ENCODE results near the gene MTG2. TPM values are rescaled to one million over a fixed set of nuclear protein-coding genes. Genes with fewer than 3 reads are reported as not detected.

MTG2 gene
- total RNA-seq, 6 experiments from 2014 or later: 27.0 to 45.6 (median 31.8) TPM

DNA sequence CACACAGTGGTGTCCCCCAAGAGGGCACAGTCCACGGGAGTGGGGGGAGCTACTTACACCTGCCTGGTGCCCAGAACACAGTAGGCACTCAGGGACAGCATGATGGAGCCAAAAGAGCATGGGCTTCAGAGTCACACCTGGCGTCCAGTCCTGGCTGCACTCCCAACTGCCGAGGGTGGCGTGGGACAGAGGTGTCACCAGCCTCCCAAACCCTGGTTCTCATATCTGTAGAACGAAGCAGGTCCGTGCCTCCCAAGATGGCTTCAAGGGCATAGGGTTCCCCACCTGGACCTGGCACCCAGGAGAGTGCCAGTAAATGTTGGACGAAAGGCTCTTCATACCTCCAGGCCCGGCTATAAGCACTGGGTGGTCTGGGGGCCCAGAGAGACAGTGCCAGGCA lies 28.4 kb downstream of the MTG2 start:
- intact Hi-C loops (cut with DNase I): no loop called here
- no peaks in the 10 kb centered on the region for H3K9me3 ChIP-seq
- DNase-seq (no peak), ATAC-seq (no peak)
- TF ChIP-seq, protein P1, sequence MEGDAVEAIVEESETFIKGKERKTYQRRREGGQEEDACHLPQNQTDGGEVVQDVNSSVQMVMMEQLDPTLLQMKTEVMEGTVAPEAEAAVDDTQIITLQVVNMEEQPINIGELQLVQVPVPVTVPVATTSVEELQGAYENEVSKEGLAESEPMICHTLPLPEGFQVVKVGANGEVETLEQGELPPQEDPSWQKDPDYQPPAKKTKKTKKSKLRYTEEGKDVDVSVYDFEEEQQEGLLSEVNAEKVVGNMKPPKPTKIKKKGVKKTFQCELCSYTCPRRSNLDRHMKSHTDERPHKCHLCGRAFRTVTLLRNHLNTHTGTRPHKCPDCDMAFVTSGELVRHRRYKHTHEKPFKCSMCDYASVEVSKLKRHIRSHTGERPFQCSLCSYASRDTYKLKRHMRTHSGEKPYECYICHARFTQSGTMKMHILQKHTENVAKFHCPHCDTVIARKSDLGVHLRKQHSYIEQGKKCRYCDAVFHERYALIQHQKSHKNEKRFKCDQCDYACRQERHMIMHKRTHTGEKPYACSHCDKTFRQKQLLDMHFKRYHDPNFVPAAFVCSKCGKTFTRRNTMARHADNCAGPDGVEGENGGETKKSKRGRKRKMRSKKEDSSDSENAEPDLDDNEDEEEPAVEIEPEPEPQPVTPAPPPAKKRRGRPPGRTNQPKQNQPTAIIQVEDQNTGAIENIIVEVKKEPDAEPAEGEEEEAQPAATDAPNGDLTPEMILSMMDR (IDR thresholded peaks at IDR 0.05): no peak
- TF ChIP-seq POLR2A (IDR thresholded peaks at IDR 0.05): no peak
- H3K27ac ChIP-seq: no peak overlapping the region
- no peaks in the 10 kb centered on the region for H3K36me3 ChIP-seq
- no peaks in the 10 kb centered on the region for H3K27me3 ChIP-seq
- no peak overlapping the region for H3K4me3 ChIP-seq
- WGBS (ENCODE audit: insufficient coverage, low coverage, low lambda C conversion rate, missing lambda C conversion rate): no CpG with 5 or more reads among the region's 8 CpGs
- no peaks in the 10 kb centered on the region for H3K4me1 ChIP-seq

GRCh38 chr20:62211769-62212288 lies 29.0 kb downstream of the MTG2 start:
- intact Hi-C loops (cut with DNase I): no loop called here
- no peak for ATAC-seq
- 18% methylated on average over 2 of the region's 9 CpGs for WGBS (ENCODE audit: insufficient coverage, low coverage, low lambda C conversion rate, missing lambda C conversion rate)
- no peak for TF ChIP-seq POLR2A (IDR thresholded peaks at IDR 0.05)
- TF ChIP-seq, protein P1 (IDR thresholded peaks at IDR 0.05): no peak
- DNase-seq: peak in 1 of 3 donors; percentile 35
- Histone ChIP-seq H3K9me3 (no peaks in the 10 kb centered on the region), H3K4me3 (no peak overlapping the region), H3K4me1 (no peaks in the 10 kb centered on the region), H3K36me3 (no peaks in the 10 kb centered on the region), H3K27ac (no peak overlapping the region), H3K27me3 (no peaks in the 10 kb centered on the region)

DNA sequence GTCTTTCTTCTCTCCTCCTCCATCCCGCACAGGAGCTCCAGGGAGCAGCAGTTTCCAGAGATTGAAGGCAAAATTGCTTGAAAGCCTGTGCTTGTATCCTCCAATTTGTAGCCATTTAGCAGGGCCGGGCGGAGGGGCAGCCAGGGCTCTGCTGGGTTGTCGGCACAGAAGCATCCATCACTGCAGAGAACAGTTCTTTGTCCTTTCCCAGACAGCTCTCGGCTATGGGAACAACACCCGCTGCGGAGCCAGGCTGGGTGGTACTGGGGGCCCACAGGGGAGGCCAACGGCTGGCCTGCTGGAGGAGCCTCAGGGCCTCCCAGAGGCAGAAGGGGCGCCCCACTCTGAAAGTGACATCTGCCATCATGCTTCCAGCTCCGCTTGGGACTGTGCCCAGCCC lies 29.5 kb downstream of the MTG2 start:
- no peak for TF ChIP-seq POLR2A (IDR thresholded peaks at IDR 0.05)
- TF ChIP-seq, protein P1 (IDR thresholded peaks at IDR 0.05): no peak
- Histone ChIP-seq H3K27me3 (no peaks in the 10 kb centered on the region), H3K4me1 (no peaks in the 10 kb centered on the region), H3K27ac (no peak overlapping the region), H3K4me3 (no peak overlapping the region), H3K9me3 (no peaks in the 10 kb centered on the region), H3K36me3 (no peaks in the 10 kb centered on the region)
- WGBS (ENCODE audit: insufficient coverage, low coverage, low lambda C conversion rate, missing lambda C conversion rate): 43% methylated on average over 1 of the region's 10 CpGs
- intact Hi-C loops (cut with DNase I): no loop called here
- DNase-seq (no peak), ATAC-seq (no peak)

GRCh38 chr20:62214067-62214466 lies 31.2 kb downstream of the MTG2 start:
- H3K36me3 ChIP-seq: no peaks in the 10 kb centered on the region
- TF ChIP-seq, protein P1 (IDR thresholded peaks at IDR 0.05): no peak
- TF ChIP-seq POLR2A (IDR thresholded peaks at IDR 0.05): no peak
- H3K9me3 ChIP-seq: no peaks in the 10 kb centered on the region
- WGBS (ENCODE audit: insufficient coverage, low coverage, low lambda C conversion rate, missing lambda C conversion rate): 13% methylated on average over 7 of the region's 12 CpGs
- peaks cover 0 to 13% of the 10 kb centered on the region in 2 donors for H3K27me3 ChIP-seq
- H3K4me1 ChIP-seq: no peaks in the 10 kb centered on the region
- intact Hi-C loops (cut with DNase I): no loop called here
- DNase-seq (no peak), ATAC-seq (peak in 3 of 4 donors; percentile 13 to 49 (median 31))
- H3K27ac ChIP-seq: no peak overlapping the region
- no peak overlapping the region for H3K4me3 ChIP-seq
